Suppressor macrophage treated with lipopolysaccharide for 4 hours (primary cell): Measurements from ENCODE around the gene CDK7.
"Not testable (repeated sequence)": the region's sequence is repeated elsewhere in the genome, so short reads cannot be mapped to it uniquely, and the experiment has no call there.

Experiments used
- DNase-seq: peaks from one replicate; pipeline ENCODE4 v3.0.0-alpha.2; 2020

The CDK7 gene

GRCh38 chr5:69238760-69239251 lies 4.1 kb downstream of the CDK7 start:
- no peak for DNase-seq

GRCh38 chr5:69242215-69242927 lies 7.7 kb downstream of the CDK7 start:
- DNase-seq, result no peak

GRCh38 chr5:69245031-69245430 lies 10.3 kb downstream of the CDK7 start:
- no peak for DNase-seq

- no peak for DNase-seq
These were observed 13.3 kb downstream of the CDK7 start for GRCh38 chr5:69248019-69248418.

GRCh38 chr5:69250593-69250992 lies 15.9 kb downstream of the CDK7 start:
- no peak for DNase-seq

- no peak for DNase-seq
These were observed 17.8 kb downstream of the CDK7 start for GRCh38 chr5:69252437-69252836.

- not testable (repeated sequence) for DNase-seq
These were observed 21.3 kb downstream of the CDK7 start for GRCh38 chr5:69255940-69256339.

GRCh38 chr5:69257577-69257976 lies 22.9 kb downstream of the CDK7 start:
- DNase-seq, result no peak

- no peak for DNase-seq
These were observed 26.3 kb downstream of the CDK7 start for GRCh38 chr5:69261034-69261433.

GRCh38 chr5:69265931-69266330 lies 31.2 kb downstream of the CDK7 start:
- no peak for DNase-seq

GRCh38 chr5:69268899-69269298 lies 34.2 kb downstream of the CDK7 start:
- peak; percentile 2 for DNase-seq

- DNase-seq, result no peak
These were observed 36.2 kb downstream of the CDK7 start for GRCh38 chr5:69270840-69271239.

GRCh38 chr5:69271376-69271775 lies 36.7 kb downstream of the CDK7 start:
- peak; percentile 26 for DNase-seq

- no peak for DNase-seq
These were observed 40.9 kb downstream of the CDK7 start for GRCh38 chr5:69275563-69275962.

- DNase-seq, result no peak
These were observed 41.9 kb downstream of the CDK7 start for GRCh38 chr5:69276422-69277174.

- no peak for DNase-seq
These were observed 44.8 kb downstream of the CDK7 start for GRCh38 chr5:69279517-69279916.

- DNase-seq, result no peak
These were observed 46.4 kb downstream of the CDK7 start for GRCh38 chr5:69281114-69281513.

- DNase-seq, result no peak
These were observed 49.5 kb downstream of the CDK7 start for GRCh38 chr5:69284203-69284602.

- peak; percentile 2 for DNase-seq
These were observed 50.9 kb downstream of the CDK7 start for GRCh38 chr5:69285448-69286116.

- DNase-seq, result no peak
These were observed 53.4 kb downstream of the CDK7 start for GRCh38 chr5:69288069-69288468.

GRCh38 chr5:69288688-69289087 lies 54.0 kb downstream of the CDK7 start:
- no peak for DNase-seq

GRCh38 chr5:69292306-69292705 lies 57.6 kb downstream of the CDK7 start:
- no peak for DNase-seq

GRCh38 chr5:69293882-69294281 lies 59.2 kb downstream of the CDK7 start:
- DNase-seq, result no peak
